Left ventricle myocardium superior (tissue), 1 donor: ENCODE data around the gene HERPUD1. TPM values are rescaled to one million over a fixed set of nuclear protein-coding genes. Genes with fewer than 3 reads are reported as not detected.
"Not testable (repeated sequence)": the region's sequence is repeated elsewhere in the genome, so short reads cannot be mapped to it uniquely, and the experiment has no call there.

Experiments used
- ATAC-seq: fragments of 200-7000 bp; cut with Tn5 transposase; one replicate; pipeline ENCODE4 v1.9.1; 2020; ENCODE audit warnings: mild to moderate bottlenecking, moderate library complexity
- DNase-seq: peaks from one replicate; pipeline ENCODE4 v3.0.0-alpha.2; 2020
- intact Hi-C: fragments of 100-400 bp; cut with micrococcal nuclease; formaldehyde crosslinking; loops from one replicate; pipeline ENCODE4 v1.11.0; 2022
- total RNA-seq: library from RNA; stranded (reverse); fragmentation: NEBNext Ultra II Directional; extraction: Animal tissue kit (Norgen Biotek cat#: 25700); gene quantifications from one replicate; pipeline ENCODE4 v1.2.1, GENCODE V29; 2021
- donor health status: DM: no; HTN: yes; CAD: no; lungs with severe emphysema.

HERPUD1 gene
- total RNA-seq, 1 donor from 2014 or later: 129 TPM

GRCh38 chr16:56932721-56933619, 1.0 kb downstream of the HERPUD1 start:
- intact Hi-C loops: loop anchor here (10.0 kb wide), 1 partner anchor 68 kb away; the partner anchor contains the start of gene SLC12A3
- ATAC-seq (peak; percentile 79), DNase-seq (peak; percentile 85)

- no peak for ATAC-seq
Observed at GRCh38 chr16:56933828-56934598, 2.1 kb downstream of the HERPUD1 start.

GRCh38 chr16:56934599-56935145, 2.7 kb downstream of the HERPUD1 start:
- intact Hi-C loops: loop anchor here (10.0 kb wide), 1 partner anchor 70 kb away; the partner anchor contains the start of gene SLC12A3
- not testable (repeated sequence) for DNase-seq, ATAC-seq

More at GRCh38 chr16:56933828-56934598, 2.1 kb downstream of the HERPUD1 start:
- no peak for DNase-seq
- intact Hi-C loops: loop anchor here (10.0 kb wide), 1 partner anchor 69 kb away; the partner anchor contains the start of gene SLC12A3

GRCh38 chr16:56935201-56935600, 3.3 kb downstream of the HERPUD1 start:
- ATAC-seq (no peak), DNase-seq (no peak)
- intact Hi-C loops: loop anchor here (10.0 kb wide), 1 partner anchor 70 kb away; the partner anchor contains the start of gene SLC12A3

GRCh38 chr16:56936491-56936890, 4.5 kb downstream of the HERPUD1 start:
- DNase-seq (no peak), ATAC-seq (no peak)
- intact Hi-C loops: loop anchor here (10.0 kb wide), 1 partner anchor 72 kb away; the partner anchor contains the start of gene SLC12A3

- intact Hi-C loops: loop anchor here (10.0 kb wide), 1 partner anchor 72 kb away; the partner anchor contains the start of gene SLC12A3
- no peak for ATAC-seq
- DNase-seq: no peak
Observed at GRCh38 chr16:56936950-56937349, 5.0 kb downstream of the HERPUD1 start.

GRCh38 chr16:56938664-56939513, 6.9 kb downstream of the HERPUD1 start:
- intact Hi-C loops: loop anchor here (10.0 kb wide), 1 partner anchor 74 kb away; the partner anchor contains the start of gene SLC12A3
- no peak for ATAC-seq
- DNase-seq: no peak

- intact Hi-C loops: loop anchor here (10.0 kb wide), 1 partner anchor 75 kb away; the partner anchor contains the start of gene SLC12A3
- DNase-seq: no peak
- ATAC-seq: no peak
Observed at GRCh38 chr16:56939801-56940200, 7.9 kb downstream of the HERPUD1 start.

GRCh38 chr16:56941092-56941491, 9.2 kb downstream of the HERPUD1 start:
- intact Hi-C loops: no loop called here
- DNase-seq (no peak), ATAC-seq (no peak)

- DNase-seq: no peak
- intact Hi-C loops: no loop called here
- ATAC-seq: no peak
Observed at GRCh38 chr16:56941856-56942331, 10.0 kb downstream of the HERPUD1 start.

- no peak for DNase-seq
- ATAC-seq: no peak
- intact Hi-C loops: no loop called here
Observed at GRCh38 chr16:56943761-56944375, 11.9 kb downstream of the HERPUD1 start.

- no peak for ATAC-seq
- intact Hi-C loops: no loop called here
- no peak for DNase-seq
Observed at GRCh38 chr16:56944954-56945839, 13.3 kb downstream of the HERPUD1 start.

- intact Hi-C loops: no loop called here
- no peak for ATAC-seq
- DNase-seq: no peak
Observed at GRCh38 chr16:56945847-56946527, 14.0 kb downstream of the HERPUD1 start.

GRCh38 chr16:56946767-56947603, 15.0 kb downstream of the HERPUD1 start:
- DNase-seq (no peak), ATAC-seq (peak; percentile 25)
- intact Hi-C loops: no loop called here

- ATAC-seq (no peak), DNase-seq (no peak)
- intact Hi-C loops: no loop called here
Observed at GRCh38 chr16:56947604-56947995, 15.7 kb downstream of the HERPUD1 start.
